ENCODE measurements around the gene SIGLEC1.

SIGLEC1 gene

GRCh38 chr20:3751675-3752385, 39.4 kb upstream of the SIGLEC1 start:
- ATAC-seq (replicated peaks): peak; percentile 57

GRCh38 chr20:3751305-3751674, 38.9 kb upstream of the SIGLEC1 start:
- DNase-seq: no peak
- H3K36me3 Mint-ChIP-seq (ENCODE audit: insufficient read depth): peaks cover 3% of the 10 kb centered on the region
- H3K27ac Mint-ChIP-seq: no peak overlapping the region
- no peak for ATAC-seq (replicated peaks)
- H3K9me3 Mint-ChIP-seq: no peaks in the 10 kb centered on the region
- H3K27me3 Mint-ChIP-seq: peaks cover 6 to 28% of the 10 kb centered on the region in 2 donors
- peaks cover 0 to 3% of the 10 kb centered on the region in 2 donors for H3K4me1 Mint-ChIP-seq (ENCODE audit: low read depth in 2 of 2)
- H3K4me3 Mint-ChIP-seq: peak overlapping the region in 1 of 2 donors; percentile 23

More at GRCh38 chr20:3751675-3752385, 39.4 kb upstream of the SIGLEC1 start:
- Mint-ChIP-seq H3K9me3 (no peaks in the 10 kb centered on the region), H3K36me3 (ENCODE audit: insufficient read depth) (peaks cover 3% of the 10 kb centered on the region), H3K4me1 (ENCODE audit: low read depth in 2 of 2) (peaks cover 0 to 3% of the 10 kb centered on the region in 2 donors), H3K27me3 (peaks cover 6 to 23% of the 10 kb centered on the region in 2 donors), H3K4me3 (peak overlapping the region in 1 of 2 donors; percentile 69), H3K27ac (no peak overlapping the region)
- DNase-seq: peak in 2 of 3 experiments; percentile 27 to 32

- DNase-seq (peak in 2 of 3 experiments; percentile 24 to 49), ATAC-seq (replicated peaks) (peak; percentile 39)
- no peak overlapping the region for H3K4me3 Mint-ChIP-seq
- no peak overlapping the region for H3K27ac Mint-ChIP-seq
- peaks cover under 1 to 8% of the 10 kb centered on the region in 2 donors for H3K4me1 Mint-ChIP-seq (ENCODE audit: low read depth in 2 of 2)
- peaks cover 6 to 28% of the 10 kb centered on the region in 2 donors for H3K27me3 Mint-ChIP-seq
- no peaks in the 10 kb centered on the region for H3K9me3 Mint-ChIP-seq
- H3K36me3 Mint-ChIP-seq (ENCODE audit: insufficient read depth): peaks cover 3% of the 10 kb centered on the region
These were observed 37.5 kb upstream of the SIGLEC1 start for GRCh38 chr20:3749689-3750531.

GRCh38 chr20:3749087-3749688, 36.8 kb upstream of the SIGLEC1 start:
- peaks cover 3% of the 10 kb centered on the region for H3K36me3 Mint-ChIP-seq (ENCODE audit: insufficient read depth)
- H3K4me1 Mint-ChIP-seq (ENCODE audit: low read depth in 2 of 2): peaks cover 4 to 11% of the 10 kb centered on the region in 2 donors
- H3K27me3 Mint-ChIP-seq: peaks cover 6 to 28% of the 10 kb centered on the region in 2 donors
- no peak overlapping the region for H3K4me3 Mint-ChIP-seq
- no peak for DNase-seq
- H3K27ac Mint-ChIP-seq: no peak overlapping the region
- ATAC-seq (replicated peaks): no peak
- no peaks in the 10 kb centered on the region for H3K9me3 Mint-ChIP-seq

- no peak for DNase-seq
- H3K4me3 Mint-ChIP-seq: no peak overlapping the region
- H3K9me3 Mint-ChIP-seq: no peaks in the 10 kb centered on the region
- no peak overlapping the region for H3K27ac Mint-ChIP-seq
- H3K36me3 Mint-ChIP-seq (ENCODE audit: insufficient read depth): peaks cover 3% of the 10 kb centered on the region
- H3K27me3 Mint-ChIP-seq: peaks cover 6 to 28% of the 10 kb centered on the region in 2 donors
- no peak for ATAC-seq (replicated peaks)
- peaks cover 4 to 11% of the 10 kb centered on the region in 2 donors for H3K4me1 Mint-ChIP-seq (ENCODE audit: low read depth in 2 of 2)
These were observed 35.7 kb upstream of the SIGLEC1 start for GRCh38 chr20:3748073-3748472.

GRCh38 chr20:3747471-3747870, 35.1 kb upstream of the SIGLEC1 start:
- Mint-ChIP-seq H3K9me3 (no peaks in the 10 kb centered on the region), H3K27ac (no peak overlapping the region), H3K36me3 (ENCODE audit: insufficient read depth) (peaks cover 3% of the 10 kb centered on the region), H3K4me3 (no peak overlapping the region), H3K27me3 (peaks cover 6 to 28% of the 10 kb centered on the region in 2 donors), H3K4me1 (ENCODE audit: low read depth in 2 of 2) (peaks cover 4 to 11% of the 10 kb centered on the region in 2 donors)
- ATAC-seq (replicated peaks): no peak
- no peak for DNase-seq

- H3K27ac Mint-ChIP-seq: no peak overlapping the region
- ATAC-seq (replicated peaks) (no peak), DNase-seq (no peak)
- H3K36me3 Mint-ChIP-seq (ENCODE audit: insufficient read depth): no peaks in the 10 kb centered on the region
- no peaks in the 10 kb centered on the region for H3K9me3 Mint-ChIP-seq
- H3K27me3 Mint-ChIP-seq: peaks cover 6 to 35% of the 10 kb centered on the region in 2 donors
- peaks cover 4 to 9% of the 10 kb centered on the region in 2 donors for H3K4me1 Mint-ChIP-seq (ENCODE audit: low read depth in 2 of 2)
- H3K4me3 Mint-ChIP-seq: peak overlapping the region; percentile 72 to 75
These were observed 33.3 kb upstream of the SIGLEC1 start for GRCh38 chr20:3745686-3746173.

GRCh38 chr20:3744806-3745685, 32.6 kb upstream of the SIGLEC1 start:
- Mint-ChIP-seq H3K9me3 (no peaks in the 10 kb centered on the region), H3K27me3 (peaks cover 6 to 42% of the 10 kb centered on the region in 2 donors), H3K27ac (peak overlapping the region; percentile 42 to 67), H3K4me1 (ENCODE audit: low read depth in 2 of 2) (peaks cover 4 to 9% of the 10 kb centered on the region in 2 donors), H3K36me3 (ENCODE audit: insufficient read depth) (no peaks in the 10 kb centered on the region), H3K4me3 (peak overlapping the region; percentile 72 to 75)
- DNase-seq (peak; percentile 58 to 71 (median 70)), ATAC-seq (replicated peaks) (peak; percentile 84)

GRCh38 chr20:3744037-3744436, 31.6 kb upstream of the SIGLEC1 start:
- ATAC-seq (replicated peaks): no peak
- DNase-seq: no peak
- Mint-ChIP-seq H3K36me3 (ENCODE audit: insufficient read depth) (no peaks in the 10 kb centered on the region), H3K27ac (no peak overlapping the region), H3K27me3 (peaks cover 6 to 44% of the 10 kb centered on the region in 2 donors), H3K4me3 (no peak overlapping the region), H3K4me1 (ENCODE audit: low read depth in 2 of 2) (peaks cover 4 to 9% of the 10 kb centered on the region in 2 donors), H3K9me3 (no peaks in the 10 kb centered on the region)

- ATAC-seq (replicated peaks) (no peak), DNase-seq (no peak)
- Mint-ChIP-seq H3K36me3 (ENCODE audit: insufficient read depth) (no peaks in the 10 kb centered on the region), H3K4me3 (no peak overlapping the region), H3K9me3 (no peaks in the 10 kb centered on the region), H3K4me1 (ENCODE audit: low read depth in 2 of 2) (peaks cover 4 to 9% of the 10 kb centered on the region in 2 donors), H3K27ac (no peak overlapping the region), H3K27me3 (peaks cover 6 to 36% of the 10 kb centered on the region in 2 donors)
These were observed 30.9 kb upstream of the SIGLEC1 start for GRCh38 chr20:3743251-3743650.

- H3K4me1 Mint-ChIP-seq (ENCODE audit: low read depth in 2 of 2): peaks cover 4 to 9% of the 10 kb centered on the region in 2 donors
- no peak for DNase-seq
- no peak overlapping the region for H3K27ac Mint-ChIP-seq
- H3K4me3 Mint-ChIP-seq: no peak overlapping the region
- no peaks in the 10 kb centered on the region for H3K36me3 Mint-ChIP-seq (ENCODE audit: insufficient read depth)
- H3K27me3 Mint-ChIP-seq: peaks cover 0 to 23% of the 10 kb centered on the region in 2 donors
- H3K9me3 Mint-ChIP-seq: no peaks in the 10 kb centered on the region
- ATAC-seq (replicated peaks): no peak
These were observed 29.5 kb upstream of the SIGLEC1 start for GRCh38 chr20:3741836-3742458.

- peaks cover 4 to 9% of the 10 kb centered on the region in 2 donors for H3K4me1 Mint-ChIP-seq (ENCODE audit: low read depth in 2 of 2)
These were observed 28.4 kb upstream of the SIGLEC1 start for GRCh38 chr20:3740615-3741301.

More at GRCh38 chr20:3740615-3741301, 28.4 kb upstream of the SIGLEC1 start:
- Mint-ChIP-seq H3K4me3 (no peak overlapping the region), H3K27ac (peak overlapping the region in 1 of 2 donors; percentile 60), H3K27me3 (peaks cover 0 to 17% of the 10 kb centered on the region in 2 donors), H3K36me3 (ENCODE audit: insufficient read depth) (no peaks in the 10 kb centered on the region), H3K9me3 (no peaks in the 10 kb centered on the region)
- DNase-seq (no peak), ATAC-seq (replicated peaks) (no peak)

Data from effector memory CD8-positive, alpha-beta T cell (primary cell).